HepG2 (cell line): Measurements from ENCODE around the gene FBLIM1. TPM values are rescaled to one million over a fixed set of nuclear protein-coding genes. Genes with fewer than 3 reads are reported as not detected.
A peak's percentile ranks its signal among the peaks of the same experiment; 100 is the strongest.

Source experiments
- AGO2 ChIP-seq: fragments of 200-400 bp; formaldehyde crosslinking; optimal IDR thresholded peaks from 2 replicates; pipeline ENCODE3; 2017; ENCODE audit warnings: mild to moderate bottlenecking, low read depth, low read length, moderate library complexity
- BCL3 ChIP-seq: sonication (generic); formaldehyde crosslinking; IDR thresholded peaks from 2 replicates; pipeline ENCODE4 v1.5.1; 2020; ENCODE audit warnings: mild to moderate bottlenecking, missing genetic modification reagents, moderate library complexity
- ELF4 ChIP-seq: sonication (generic); formaldehyde crosslinking; IDR thresholded peaks from 2 replicates; pipeline ENCODE4 v1.5.0; 2020; ENCODE audit warnings: missing genetic modification reagents, mild to moderate bottlenecking, moderate library complexity, borderline replicate concordance
- GMEB2 ChIP-seq: IDR thresholded peaks from 2 replicates; pipeline ENCODE4 v1.6.1; 2016; ENCODE audit warnings: missing biosample characterization, missing genetic modification reagents, low read depth
- HDAC6 ChIP-seq: fragments of 200-600 bp; sonication (generic); IDR thresholded peaks from 2 replicates; pipeline ENCODE4 v1.7.0; 2017; ENCODE audit warnings: mild to moderate bottlenecking, antibody characterized with exemption, low read length, low read depth
- HNRNPLL ChIP-seq: fragments of 200-400 bp; formaldehyde crosslinking; IDR thresholded peaks from 2 replicates; pipeline ENCODE4 v1.6.1; 2017; ENCODE audit warnings: mild to moderate bottlenecking, low read depth, low read length; ENCODE audit not compliant: poor library complexity, severe bottlenecking
- IKZF1 ChIP-seq: fragments of 450-650 bp; IDR thresholded peaks from 2 replicates; pipeline ENCODE4 v1.7.1; 2016
- KLF9 ChIP-seq: IDR thresholded peaks from 2 replicates; pipeline ENCODE4 v1.6.1; 2016; ENCODE audit warnings: low read depth
- NFE2 ChIP-seq: sonication (generic); formaldehyde crosslinking; IDR thresholded peaks from 2 replicates; pipeline ENCODE4 v1.4.0; 2020; ENCODE audit warnings: missing genetic modification reagents
- SATB2 ChIP-seq: sonication (generic); formaldehyde crosslinking; IDR thresholded peaks from 2 replicates; pipeline ENCODE4 v1.5.0; 2020; ENCODE audit warnings: missing genetic modification reagents
- SIX1 ChIP-seq: sonication (generic); formaldehyde crosslinking; IDR thresholded peaks from 2 replicates; pipeline ENCODE4 v1.4.0; 2020; ENCODE audit warnings: missing genetic modification reagents, borderline replicate concordance
- ZKSCAN8 ChIP-seq: IDR thresholded peaks from 2 replicates; pipeline ENCODE4 v1.6.1; 2016; ENCODE audit warnings: borderline replicate concordance, missing genetic modification reagents, missing compliant biosample characterization
- ZNF264 ChIP-seq: sonication (generic); formaldehyde crosslinking; IDR thresholded peaks from 2 replicates; pipeline ENCODE4 v1.4.0; 2020; ENCODE audit warnings: missing genetic modification reagents
- ZNF274 ChIP-seq: sonication (generic); formaldehyde crosslinking; IDR thresholded peaks from 2 replicates; pipeline ENCODE4 v1.5.1; 2020; ENCODE audit warnings: mild to moderate bottlenecking, missing genetic modification reagents
- ZNF282 ChIP-seq: fragments of 450-650 bp; IDR thresholded peaks from 2 replicates; pipeline ENCODE4 v1.6.1; 2018; ENCODE audit not compliant: partially characterized antibody
- ZNF331 ChIP-seq: sonication (generic); formaldehyde crosslinking; IDR thresholded peaks from 2 replicates; pipeline ENCODE4 v1.4.0; 2020; ENCODE audit warnings: missing genetic modification reagents
- ZNF335 ChIP-seq: sonication (generic); formaldehyde crosslinking; IDR thresholded peaks from 2 replicates; pipeline ENCODE4 v1.4.0; 2020; ENCODE audit warnings: missing genetic modification reagents
- ZNF431 ChIP-seq: sonication (generic); formaldehyde crosslinking; IDR thresholded peaks from 2 replicates; pipeline ENCODE4 v1.9.0; 2022; ENCODE audit warnings: missing genetic modification reagents, low read depth, mild to moderate bottlenecking, borderline replicate concordance
- ZNF552 ChIP-seq: sonication (generic); formaldehyde crosslinking; IDR thresholded peaks from 2 replicates; pipeline ENCODE4 v1.9.0; 2022; ENCODE audit warnings: missing genetic modification reagents, mild to moderate bottlenecking, borderline replicate concordance
- ZNF7 ChIP-seq: IDR thresholded peaks from 2 replicates; pipeline ENCODE4 v1.6.1; 2016; ENCODE audit warnings: missing biosample characterization, missing genetic modification reagents
- ZNF761 ChIP-seq: sonication (generic); formaldehyde crosslinking; conservative IDR thresholded peaks from 2 replicates; pipeline ENCODE4 v1.4.0; 2020; ENCODE audit warnings: mild to moderate bottlenecking, missing genetic modification reagents
- ZNF790 ChIP-seq: sonication (generic); formaldehyde crosslinking; IDR thresholded peaks from 2 replicates; pipeline ENCODE4 v1.8.0; 2022; ENCODE audit warnings: missing genetic modification reagents, mild to moderate bottlenecking, borderline replicate concordance
- polyA plus RNA-seq, 8 experiments: library from polyadenylated mRNA; depleted of rRNA in 3 of 8; stranded (reverse) in 7 of 8; unstranded in 1 of 8; fragments of >200 nt; fragmentation: Illumina TruSeq in 4 of 8; extraction: Trizol in 4 of 8; gene quantifications; 2 replicates each; pipeline versions ENCODE4 v1.2.1 to v1.2.3, GENCODE V29; 2011 to 2016; ENCODE audit warnings: low read depth in 4 of 8, missing spikeins in 1 of 8, mixed read lengths in 1 of 8; ENCODE audit not compliant: insufficient read depth in 1 of 8
- total RNA-seq, 5 experiments: library from RNA; depleted of rRNA; stranded (reverse); fragments of >200 nt; fragmentation: Illumina TruSeq; extraction: Trizol; gene quantifications; 2 replicates each; pipeline ENCODE4 v1.2.3, GENCODE V29; 2016; ENCODE audit warnings: low read depth in 1 of 5
- TF ChIP-seq, protein P1 (sequence below): sonication (generic); formaldehyde crosslinking; conservative IDR thresholded peaks from 2 replicates; pipeline ENCODE4 v1.8.1; 2023; ENCODE audit warnings: missing genetic modification reagents
- TF ChIP-seq, protein P2 (sequence below): IDR thresholded peaks from 2 replicates; pipeline ENCODE4 v1.6.1; 2016; ENCODE audit warnings: mild to moderate bottlenecking, missing biosample characterization, missing genetic modification reagents
- TF ChIP-seq, protein P3 (sequence below): sonication (generic); formaldehyde crosslinking; IDR thresholded peaks from 2 replicates; pipeline ENCODE4 v1.8.1; 2023; ENCODE audit warnings: mild to moderate bottlenecking, moderate library complexity, missing genetic modification reagents

FBLIM1 gene
- total and polyA plus RNA-seq, 2 of the 13 experiments (the other 11 are each of a cell fraction or from before 2014, with no cell fraction given) = 10.6 to 23.0 TPM

- TF ChIP-seq GMEB2 (CRISPR knock-in tag) (peak; percentile 74), IKZF1 (no peak), ZNF335 (CRISPR knock-in tag) (no peak), ELF4 (CRISPR knock-in tag) (peak; percentile 62; the same call in 1 of the 2 replicates), ZNF7 (CRISPR knock-in tag) (no peak), AGO2 (peak; percentile 66), ZKSCAN8 (CRISPR knock-in tag) (peak; percentile 53; the same call in 1 of the 2 replicates), ZNF282 (no peak), ZNF331 (CRISPR knock-in tag) (peak; percentile 78; the same call in 1 of the 2 replicates), ZNF431 (CRISPR knock-in tag) (no peak), BCL3 (CRISPR knock-in tag) (peak; percentile 13; the same call in 1 of the 2 replicates), SIX1 (CRISPR knock-in tag) (peak; percentile 38; the same call in 1 of the 2 replicates), NFE2 (CRISPR knock-in tag) (no peak), ZNF790 (peak; percentile 75; the same call in 1 of the 2 replicates), ZNF264 (CRISPR knock-in tag) (no peak), HNRNPLL (peak; percentile 73), SATB2 (CRISPR knock-in tag) (no peak), ZNF274 (CRISPR knock-in tag) (no peak; the same call in 1 of the 2 replicates), KLF9 (CRISPR knock-in tag) (0 out of 2 replicates have a peak, but pooled peaks have one; percentile 21), ZNF552 (CRISPR knock-in tag) (no peak), ZNF761 (CRISPR knock-in tag) (0 out of 2 replicates have a peak, but pooled peaks have one; percentile 23), HDAC6 (no peak)
- TF ChIP-seq, protein P1, sequence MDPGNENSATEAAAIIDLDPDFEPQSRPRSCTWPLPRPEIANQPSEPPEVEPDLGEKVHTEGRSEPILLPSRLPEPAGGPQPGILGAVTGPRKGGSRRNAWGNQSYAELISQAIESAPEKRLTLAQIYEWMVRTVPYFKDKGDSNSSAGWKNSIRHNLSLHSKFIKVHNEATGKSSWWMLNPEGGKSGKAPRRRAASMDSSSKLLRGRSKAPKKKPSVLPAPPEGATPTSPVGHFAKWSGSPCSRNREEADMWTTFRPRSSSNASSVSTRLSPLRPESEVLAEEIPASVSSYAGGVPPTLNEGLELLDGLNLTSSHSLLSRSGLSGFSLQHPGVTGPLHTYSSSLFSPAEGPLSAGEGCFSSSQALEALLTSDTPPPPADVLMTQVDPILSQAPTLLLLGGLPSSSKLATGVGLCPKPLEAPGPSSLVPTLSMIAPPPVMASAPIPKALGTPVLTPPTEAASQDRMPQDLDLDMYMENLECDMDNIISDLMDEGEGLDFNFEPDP (CRISPR knock-in tag) = no peak
- TF ChIP-seq, protein P2, sequence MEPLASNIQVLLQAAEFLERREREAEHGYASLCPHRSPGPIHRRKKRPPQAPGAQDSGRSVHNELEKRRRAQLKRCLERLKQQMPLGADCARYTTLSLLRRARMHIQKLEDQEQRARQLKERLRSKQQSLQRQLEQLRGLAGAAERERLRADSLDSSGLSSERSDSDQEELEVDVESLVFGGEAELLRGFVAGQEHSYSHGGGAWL = peak; percentile 42; the same call in 1 of the 2 replicates
- TF ChIP-seq, protein P3, sequence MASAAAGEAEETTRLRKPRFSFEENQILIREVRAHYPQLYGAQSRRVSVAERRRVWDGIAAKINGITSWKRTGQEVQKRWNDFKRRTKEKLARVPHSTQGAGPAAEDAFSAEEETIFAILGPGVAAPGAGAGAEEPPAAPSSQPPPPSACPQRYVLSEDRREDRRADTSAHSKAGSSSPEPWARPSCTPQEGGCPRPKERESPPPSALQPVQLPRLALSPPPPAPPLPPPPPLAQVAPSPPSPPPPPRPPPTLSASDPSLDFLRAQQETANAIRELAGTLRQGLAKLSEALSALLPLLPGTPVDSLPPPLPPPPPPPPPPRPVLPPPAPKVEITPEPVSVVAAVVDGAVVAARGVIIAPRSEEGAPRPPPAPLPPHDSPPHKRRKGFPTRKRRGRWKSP (CRISPR knock-in tag) = 0 out of 2 replicates have a peak, but pooled peaks have one; percentile 39
These were observed 77.3 kb downstream of the FBLIM1 start (continued) for GRCh38 chr1:15835741-15836510.
